Stimulated activated CD8-positive, alpha-beta memory T cell treated with anti-CD3 and anti-CD28 coated beads, Interleukin-7, amount 100 ng/mL, for 48 hours (primary cell): Measurements from ENCODE around the gene GARIN1A.
"Not testable (repeated sequence)": the region's sequence is repeated elsewhere in the genome, so short reads cannot be mapped to it uniquely, and the experiment has no call there.

ENCODE experiments used
- DNase-seq, 2 donors: peaks; one replicate each; pipeline ENCODE4 v3.0.0-alpha.2; 2020; ENCODE audit warnings: low read depth in 1 of 2; ENCODE audit errors: extremely low read depth in 1 of 2

The GARIN1A gene

DNA sequence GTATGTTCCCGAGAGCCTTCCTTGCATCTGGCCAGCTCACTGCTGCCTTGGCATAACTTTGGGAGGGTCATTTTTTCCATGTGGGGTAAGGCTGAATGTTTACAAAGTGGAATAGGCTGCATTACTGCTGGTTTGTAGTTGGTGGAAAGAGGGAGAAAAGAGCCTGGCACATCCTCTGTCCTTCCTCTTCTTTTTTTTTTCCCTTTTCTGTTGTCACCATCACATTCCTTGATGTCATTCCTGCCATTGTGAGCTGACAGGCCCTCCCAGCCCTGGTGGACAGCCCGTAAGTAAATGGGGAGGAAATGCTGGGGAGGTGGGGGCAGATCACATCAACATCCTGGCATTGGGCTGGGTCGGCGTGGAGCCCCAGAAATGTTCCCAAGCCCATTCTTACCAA is at the start of gene GARIN1A:
GARIN1A (plus strand) TSS at position 301 of the 400 bp plus-strand sequence. CDS start 106 bp downstream, outside the sequence.
- no peak for DNase-seq

DNA sequence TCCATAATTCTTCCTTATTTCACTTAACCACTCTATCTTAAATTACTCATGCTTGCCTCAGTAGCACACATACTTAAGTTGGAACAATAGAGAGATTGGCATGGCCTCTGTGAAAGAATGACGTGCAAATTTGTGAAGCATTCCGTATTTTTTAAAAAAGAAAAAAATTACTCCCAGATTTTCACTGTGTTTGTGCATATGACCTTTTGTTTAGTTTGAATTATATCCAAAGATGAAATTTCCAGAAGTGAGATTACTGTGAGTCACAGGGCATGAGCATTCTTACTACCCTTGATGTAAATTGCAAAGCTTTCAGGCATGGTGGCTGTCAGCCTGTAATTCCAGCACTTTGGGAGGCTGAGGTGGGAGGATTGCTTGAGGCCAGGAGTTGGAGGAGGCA is 45.0 kb upstream of the GARIN1A start:
- not testable (repeated sequence) for DNase-seq

DNA sequence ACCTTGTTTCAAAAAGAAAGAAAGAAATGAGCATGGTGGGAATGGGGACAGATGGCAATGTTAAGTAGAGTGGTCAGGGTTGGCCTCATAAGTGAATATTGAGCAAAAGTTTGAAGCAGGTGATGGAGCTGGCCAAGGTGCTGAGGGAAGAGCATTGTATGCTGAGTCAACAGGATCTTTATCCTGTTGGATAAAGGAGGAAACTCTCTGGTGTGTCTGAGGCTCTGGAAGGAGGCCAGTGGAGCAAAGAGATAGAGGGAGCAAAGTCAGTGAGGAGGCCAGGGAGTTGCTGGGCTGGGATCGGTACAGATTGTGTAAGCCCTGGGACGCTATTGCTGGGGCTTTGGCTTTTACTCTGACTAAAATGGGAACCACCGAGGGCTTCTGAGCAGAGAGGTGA is 38.2 kb upstream of the GARIN1A start:
- not testable (repeated sequence) for DNase-seq

DNA sequence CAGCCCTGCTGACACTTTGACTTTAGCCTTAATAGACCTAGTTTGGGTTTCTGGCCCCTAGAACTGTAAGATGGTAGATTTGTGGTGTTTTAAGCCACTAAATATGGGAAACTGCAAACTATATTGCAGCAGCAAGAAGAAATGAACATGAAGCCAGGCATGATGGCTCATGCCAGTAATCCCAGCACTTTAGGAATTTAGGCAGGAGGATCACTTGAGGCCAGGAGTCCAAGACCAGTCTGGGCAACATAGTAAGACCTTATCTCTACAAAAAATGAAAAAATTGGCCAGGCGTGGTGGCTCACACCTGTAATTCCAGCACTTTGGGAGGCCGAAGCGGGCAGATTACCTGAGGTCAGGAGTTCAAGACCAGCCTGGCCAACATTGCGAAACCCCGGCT is 26.9 kb upstream of the GARIN1A start:
- not testable (repeated sequence) for DNase-seq

DNA sequence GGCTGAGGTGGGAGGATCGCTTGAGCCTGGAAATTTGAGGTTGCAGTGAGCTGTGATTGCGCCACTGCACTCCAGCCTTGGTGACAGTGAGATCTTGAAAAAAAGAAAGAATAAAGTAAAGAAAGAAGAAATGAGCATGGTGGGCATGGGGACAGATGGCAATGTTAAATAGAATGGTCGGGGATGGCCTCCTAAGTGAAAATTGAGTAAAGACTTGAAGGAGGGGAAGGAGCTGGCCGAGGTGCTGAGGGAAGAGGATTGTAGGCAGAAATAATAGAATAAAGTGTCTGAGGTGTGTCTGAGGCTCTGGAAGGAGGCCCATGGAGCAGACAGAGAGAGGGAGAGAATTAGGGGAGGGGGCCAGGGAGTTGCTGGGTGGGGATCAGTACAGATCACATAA is 26.2 kb upstream of the GARIN1A start:
- not testable (repeated sequence) for DNase-seq

DNA sequence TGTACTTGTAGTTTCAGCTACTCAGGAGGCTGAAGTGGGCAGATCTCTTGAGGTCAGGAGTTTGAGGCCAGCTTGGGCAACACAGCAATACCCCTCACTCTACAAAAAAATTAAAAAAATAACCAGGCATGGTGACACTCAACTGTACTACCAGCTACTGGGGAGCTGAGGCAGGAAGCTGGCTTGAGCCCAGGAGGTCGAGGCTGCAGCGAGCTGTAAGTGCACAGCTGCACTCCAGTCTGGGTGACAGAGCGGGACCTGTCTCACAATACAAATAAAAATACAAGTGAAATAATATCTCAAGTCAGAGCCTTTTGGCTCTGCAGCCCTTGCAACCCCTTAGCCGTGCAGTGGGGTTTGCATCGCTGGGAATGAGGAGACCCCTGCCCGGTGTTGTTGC is 25.2 kb upstream of the GARIN1A start:
- DNase-seq, result not testable (repeated sequence)

DNA sequence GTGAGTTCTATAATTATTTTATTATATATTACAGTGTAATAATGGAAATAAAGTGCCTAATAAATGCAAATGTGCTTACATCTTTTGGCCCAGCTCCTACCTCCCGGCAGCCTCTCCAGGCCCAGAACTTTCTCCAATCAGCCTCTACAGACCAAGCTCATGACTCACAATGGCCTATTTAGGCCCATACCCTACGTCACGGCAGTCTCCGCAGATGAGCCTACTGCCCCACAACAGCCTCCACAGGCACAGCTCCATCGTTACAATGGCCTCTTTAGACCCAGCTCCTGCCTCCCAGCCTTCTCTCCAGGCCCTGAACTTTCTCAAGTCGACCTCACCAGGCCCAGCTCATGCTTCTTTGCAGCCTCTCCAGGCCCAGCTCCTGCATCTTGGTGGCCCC is 21.0 kb upstream of the GARIN1A start:
- DNase-seq, result not testable (repeated sequence)

DNA sequence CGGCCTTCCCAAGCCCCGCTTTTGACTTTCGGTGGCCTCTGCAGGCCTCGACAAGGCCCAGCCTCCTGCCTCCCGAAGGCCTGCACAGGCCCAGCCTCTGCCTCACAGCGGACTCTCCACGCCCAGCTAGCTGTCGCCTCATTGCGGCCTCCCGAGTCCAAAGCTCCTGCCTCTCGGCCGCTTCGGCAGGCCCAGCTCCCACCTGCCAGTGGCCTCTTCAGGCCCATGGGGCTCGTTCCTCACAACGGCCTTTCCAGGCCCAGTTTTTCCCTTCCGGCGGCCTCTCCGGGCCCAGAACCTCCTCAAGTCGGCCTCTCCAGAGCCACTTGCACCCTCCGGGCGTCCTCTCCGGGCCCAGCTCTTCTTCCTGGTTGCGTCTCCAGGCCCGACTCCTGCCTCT is 19.5 kb upstream of the GARIN1A start:
- not testable (repeated sequence) for DNase-seq

DNA sequence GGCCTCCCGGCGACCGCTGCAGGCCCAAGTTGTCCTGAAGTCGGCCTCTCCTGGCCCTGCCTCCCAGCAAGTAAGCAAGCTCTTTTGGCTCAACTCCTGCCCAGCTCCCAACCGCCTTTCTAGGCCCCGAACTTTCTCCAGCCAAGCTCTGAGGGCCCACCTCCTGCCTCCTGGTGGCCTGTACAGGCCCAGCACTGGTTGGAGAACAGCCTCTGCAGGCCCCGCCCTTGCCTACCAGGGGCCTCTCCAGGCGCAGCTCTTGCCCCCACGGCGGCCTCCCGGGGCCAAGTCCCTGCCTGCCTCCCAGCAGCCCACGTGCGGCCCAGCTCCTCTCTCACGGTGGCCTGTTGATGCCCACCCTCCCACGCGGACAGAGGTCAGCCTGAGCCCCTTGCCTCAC is 18.9 kb upstream of the GARIN1A start:
- DNase-seq, result not testable (repeated sequence)

DNA sequence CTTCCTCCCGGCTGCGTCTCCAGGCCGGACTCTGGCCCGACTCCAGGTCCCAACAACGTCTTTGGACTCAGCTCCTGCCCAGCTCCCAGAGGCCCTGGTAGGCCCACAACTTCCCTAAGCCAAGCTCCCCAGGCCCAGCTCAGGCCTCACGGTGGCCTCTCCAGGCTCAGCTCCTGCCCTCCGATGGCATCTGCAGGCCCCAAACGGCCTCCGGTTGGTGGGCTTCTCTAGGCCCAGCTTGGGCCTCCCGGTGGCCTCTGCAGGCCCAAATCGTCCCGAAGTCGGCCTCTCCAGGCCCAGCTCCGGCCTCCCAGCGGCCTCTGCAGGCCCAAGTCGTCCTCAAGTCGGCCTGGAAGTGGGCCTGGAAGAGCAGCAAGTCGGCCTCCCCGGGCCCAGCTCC is 18.0 kb upstream of the GARIN1A start:
- not testable (repeated sequence) for DNase-seq

DNA sequence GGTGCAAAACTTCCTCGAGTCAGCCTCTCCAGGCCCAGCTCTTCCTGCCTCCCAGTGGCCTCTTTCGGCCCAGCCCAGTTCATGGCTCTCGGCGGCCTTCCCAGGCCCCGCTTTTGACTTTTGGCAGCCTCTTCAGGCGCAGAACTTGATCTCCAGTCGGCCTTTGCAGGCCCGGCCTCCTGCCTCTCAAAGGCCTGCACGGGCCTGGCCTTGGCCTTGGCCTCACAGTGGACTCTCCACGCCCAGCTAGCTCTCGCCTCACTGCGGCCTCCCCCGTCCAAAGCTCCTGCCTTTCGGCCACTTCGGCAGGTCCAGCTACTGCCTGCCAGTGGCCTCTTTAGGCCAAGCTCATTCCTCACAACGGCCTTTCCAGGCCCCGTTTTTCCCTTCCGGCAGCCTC is 17.6 kb upstream of the GARIN1A start:
- not testable (repeated sequence) for DNase-seq

DNA sequence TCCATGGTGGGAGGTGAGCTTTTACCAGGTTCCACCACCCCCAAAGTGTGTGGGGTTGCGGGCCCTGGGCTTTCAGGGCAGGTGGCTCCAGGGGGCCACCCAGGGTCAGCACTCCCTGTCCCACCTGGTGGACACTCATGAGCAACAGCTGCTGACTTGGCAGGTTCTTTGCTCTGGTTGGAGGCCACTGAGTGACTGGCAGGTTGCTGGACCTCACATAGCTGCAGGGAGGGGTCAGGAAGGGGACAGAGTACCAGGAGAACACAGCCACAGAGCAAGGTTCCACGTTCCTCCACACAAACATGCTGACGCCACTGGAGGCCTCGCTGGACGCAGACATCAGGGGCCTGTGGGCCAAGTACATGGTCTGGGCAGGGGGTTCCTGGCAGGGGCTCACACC is 13.7 kb upstream of the GARIN1A start:
- DNase-seq, result not testable (repeated sequence)

DNA sequence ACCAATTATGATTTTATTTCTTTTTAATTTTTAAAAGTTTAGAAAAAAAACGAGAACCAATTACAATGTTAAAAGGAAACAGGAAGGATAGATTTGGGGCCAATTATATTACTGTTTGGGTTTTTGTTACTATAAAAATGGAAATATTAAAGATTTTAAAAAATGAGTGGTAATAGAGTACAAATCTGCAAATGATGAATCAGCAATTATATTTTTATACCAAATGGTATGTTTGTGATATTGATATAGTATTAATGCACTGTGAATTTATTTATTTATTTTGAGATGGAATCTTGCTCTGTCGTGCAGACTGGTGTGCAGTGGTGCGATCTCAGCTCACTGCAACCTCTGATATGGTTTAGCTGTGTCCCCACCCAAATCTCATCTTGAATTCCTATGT is 11.5 kb upstream of the GARIN1A start:
- DNase-seq, result no peak

DNA sequence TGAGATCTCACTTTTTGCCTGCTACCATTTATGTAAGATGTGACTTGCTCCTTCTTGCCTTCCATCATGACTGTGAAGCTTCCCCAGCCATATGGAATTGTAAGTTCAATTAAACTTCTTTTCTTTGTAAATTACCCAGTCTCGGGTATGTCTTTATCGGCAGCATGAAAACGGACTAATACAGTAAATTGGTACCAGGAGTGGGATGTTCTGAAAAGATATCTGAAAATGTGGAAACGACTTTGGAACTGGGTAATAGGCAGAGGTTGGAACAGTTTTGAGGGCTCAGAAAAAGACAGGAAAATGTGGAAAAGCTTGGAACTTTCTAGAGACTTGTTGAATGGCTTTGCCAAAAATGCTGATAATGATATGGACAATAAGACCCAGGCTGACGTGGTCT is 10.6 kb upstream of the GARIN1A start:
- no peak for DNase-seq

DNA sequence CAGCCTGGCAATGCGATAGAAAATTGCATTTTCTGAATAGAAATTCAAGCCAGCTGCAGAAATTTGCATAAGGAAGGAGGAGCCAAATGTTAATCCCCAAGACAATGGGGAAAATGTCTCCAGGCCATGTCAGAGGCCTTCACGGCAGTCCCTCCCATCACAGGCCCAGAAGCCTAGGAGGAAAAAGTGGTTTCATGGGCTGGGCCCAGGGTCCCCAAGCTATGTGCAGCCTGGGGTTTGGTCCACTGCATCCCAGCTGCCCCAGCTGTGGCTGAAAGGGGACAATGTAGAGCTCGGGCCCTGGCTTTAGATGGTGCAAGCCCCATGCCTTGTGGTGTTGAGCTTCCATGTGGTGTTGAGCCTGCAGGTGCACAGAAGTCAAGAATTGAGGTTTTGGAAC is 10.0 kb upstream of the GARIN1A start:
- DNase-seq, result no peak

DNA sequence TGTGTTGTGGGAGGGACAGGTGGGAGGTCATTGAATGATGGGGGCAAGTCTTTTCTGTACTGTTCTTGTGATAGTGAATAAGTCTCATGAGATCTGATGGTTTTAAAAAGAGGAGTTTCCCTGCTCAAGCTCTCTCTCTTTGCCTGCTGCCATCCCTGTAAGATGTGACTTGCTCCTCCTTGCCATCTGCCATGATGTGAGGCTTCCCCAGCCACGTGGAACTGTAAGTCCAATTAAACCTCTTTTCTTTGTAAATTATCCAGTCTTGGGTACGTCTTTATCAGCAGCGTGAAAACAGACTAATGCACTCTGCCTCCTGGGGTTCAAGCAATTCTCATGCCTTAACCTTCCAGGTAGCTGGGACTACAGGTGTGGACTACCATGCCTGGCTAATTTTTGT is 8.9 kb upstream of the GARIN1A start:
- DNase-seq, result not testable (repeated sequence)

DNA sequence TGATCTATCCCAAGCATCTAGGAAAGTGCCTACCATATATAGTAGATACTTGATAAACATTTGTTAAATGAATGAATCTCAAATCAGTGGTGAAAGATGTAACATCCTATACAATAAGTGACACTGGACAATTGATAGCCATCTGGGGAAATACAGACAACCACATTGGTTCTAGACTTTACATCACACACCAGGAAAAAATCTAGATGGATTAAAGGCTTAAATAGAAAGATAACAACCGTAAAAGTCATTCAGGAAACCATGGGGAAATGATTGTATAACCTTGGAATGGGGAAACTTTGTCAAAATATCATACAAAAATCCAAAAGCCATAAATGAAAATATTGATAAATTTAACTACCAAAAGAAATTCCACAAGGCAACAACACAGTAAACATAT is 7.0 kb upstream of the GARIN1A start:
- DNase-seq, result no peak

DNA sequence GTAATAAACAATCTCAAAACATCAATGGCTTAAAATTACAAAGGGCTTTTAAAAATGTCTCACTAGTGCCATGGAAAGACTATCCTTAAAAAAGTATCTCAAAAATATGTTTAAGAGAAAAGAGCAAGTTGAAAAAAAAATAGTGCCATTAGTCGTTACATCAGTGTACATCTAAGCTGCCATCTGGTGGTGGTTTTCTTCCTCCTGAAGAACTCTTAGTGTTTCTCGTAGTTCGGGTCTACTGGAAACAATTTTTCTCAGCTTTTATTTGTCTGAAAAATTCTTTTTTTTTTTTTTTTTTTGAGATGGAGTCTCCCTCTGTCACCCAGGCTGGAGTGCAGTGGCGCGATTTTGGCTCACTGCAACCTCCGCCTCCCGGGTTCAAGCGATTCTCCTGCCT is 5.9 kb upstream of the GARIN1A start:
- DNase-seq, result no peak

DNA sequence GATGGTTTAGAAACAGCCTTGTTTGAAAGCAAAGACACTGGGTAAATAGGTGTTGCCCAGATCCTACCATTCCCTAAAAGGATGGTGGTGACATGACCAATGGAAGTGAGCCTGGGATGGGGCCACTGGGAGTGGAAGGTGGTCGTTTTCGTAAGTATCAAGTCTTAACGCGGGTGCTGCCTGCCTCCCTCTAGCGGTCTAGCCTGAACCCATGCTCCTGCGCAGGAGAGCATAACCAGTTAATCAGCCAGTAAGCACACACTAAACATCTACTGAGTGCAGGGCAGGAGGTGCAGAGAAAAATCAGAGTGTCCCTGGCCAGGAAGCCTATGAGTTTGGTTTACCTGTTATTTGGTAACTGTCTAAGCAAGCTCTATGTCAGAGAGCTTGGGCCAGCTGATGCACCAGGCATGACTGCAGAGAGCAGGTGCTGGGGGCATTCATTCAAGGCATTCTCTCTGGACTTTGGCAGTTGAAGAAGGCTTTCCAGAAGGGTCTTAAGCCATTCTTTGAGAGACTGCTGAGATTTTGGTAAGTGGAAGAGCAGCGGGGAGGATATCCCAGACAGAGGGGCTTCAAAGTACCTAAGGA is 930 bp downstream of the GARIN1A start:
- DNase-seq, result no peak

DNA sequence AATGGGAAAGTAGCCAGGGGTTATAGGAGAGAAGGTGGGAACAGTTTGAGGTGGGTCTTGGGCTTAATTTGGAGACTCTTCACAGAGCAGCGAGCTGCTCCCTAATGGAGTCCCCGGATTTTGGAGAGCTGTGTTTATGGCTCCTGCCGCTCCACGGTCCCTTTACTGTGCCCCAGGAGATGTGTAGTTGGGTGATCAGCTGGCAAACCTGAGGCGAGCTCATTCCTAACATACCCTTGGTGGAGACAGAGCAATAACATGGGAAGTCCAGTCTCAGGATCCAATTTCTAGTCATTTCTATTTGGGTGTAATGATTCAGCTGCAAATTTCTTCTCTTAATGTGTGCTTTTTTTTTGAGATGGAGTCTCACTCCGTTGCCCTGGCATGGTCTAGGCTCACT is 1.5 kb downstream of the GARIN1A start:
- no peak for DNase-seq

DNA sequence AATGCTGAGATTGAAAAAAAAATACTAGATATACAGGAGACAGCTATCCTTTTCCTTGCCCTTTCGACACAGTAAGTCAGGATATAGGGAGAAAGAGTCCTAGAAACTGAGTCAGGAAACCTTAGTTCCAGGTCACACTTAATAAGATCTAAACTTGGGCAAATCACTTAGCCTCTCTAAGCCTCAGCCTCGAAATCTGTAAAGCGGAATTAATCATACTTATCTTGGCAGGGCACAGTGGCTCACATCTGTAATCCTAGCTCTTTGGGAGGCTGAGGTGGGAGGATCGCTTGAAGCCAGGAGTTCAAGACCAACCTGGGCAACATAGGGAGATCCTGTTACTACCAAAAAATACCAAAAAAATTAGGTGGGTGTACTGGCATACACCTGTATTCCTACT is 4.6 kb downstream of the GARIN1A start:
- DNase-seq, result no peak

DNA sequence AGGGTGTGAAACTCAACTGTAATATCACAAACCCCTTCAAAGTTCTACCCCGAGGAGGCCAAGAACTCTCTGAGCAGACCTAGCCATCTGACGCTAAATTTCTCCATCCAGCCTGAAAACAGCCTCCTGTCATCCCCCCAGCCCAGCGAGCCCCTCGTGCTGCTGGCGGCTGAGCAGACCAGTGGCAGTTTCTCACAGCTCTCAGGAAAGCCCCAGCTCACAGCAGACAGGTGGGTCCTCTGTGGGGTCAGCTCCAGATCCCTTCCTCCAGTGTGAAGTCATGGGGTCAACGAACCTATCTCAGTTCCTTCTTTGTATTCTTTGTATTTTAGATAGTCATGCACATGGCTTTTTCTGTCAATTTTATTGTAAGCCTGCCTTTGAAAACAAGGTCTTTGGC is 7.8 kb downstream of the GARIN1A start:
- DNase-seq, result no peak

DNA sequence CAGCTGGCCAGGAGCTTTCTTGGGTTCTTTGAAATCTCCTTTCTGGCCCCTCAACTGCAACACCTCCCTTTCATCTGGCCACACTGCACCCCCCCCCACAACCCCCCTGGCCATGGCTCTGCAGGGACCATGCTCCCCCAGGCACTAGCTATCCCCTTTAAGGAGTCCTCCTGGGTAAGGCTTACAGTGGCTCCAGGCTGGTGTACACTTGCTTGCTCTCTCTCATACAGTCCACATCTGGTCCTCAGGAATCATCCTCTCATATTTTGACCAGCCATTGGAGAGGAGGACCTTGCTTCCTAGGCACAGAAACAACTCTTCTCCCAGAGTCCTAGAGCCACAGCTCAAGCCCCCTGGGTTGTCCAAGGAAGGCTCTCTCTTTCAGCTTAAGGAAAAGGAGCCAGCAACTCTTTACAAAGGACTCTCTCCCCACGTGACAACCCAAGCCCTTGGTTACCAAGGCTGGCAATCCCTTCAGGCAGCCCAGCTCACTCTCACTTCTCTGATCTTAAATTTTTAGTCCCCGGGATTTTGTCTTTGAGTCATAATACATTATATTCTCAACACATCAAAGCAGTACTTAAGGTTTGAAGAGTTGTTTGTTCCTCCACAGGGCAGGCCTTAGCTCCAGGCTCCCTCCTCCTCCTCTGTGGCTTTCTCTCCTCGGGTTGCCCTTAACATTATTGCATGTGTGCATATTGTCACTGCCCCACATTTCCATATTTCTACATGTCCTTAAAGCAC is 9.9 kb downstream of the GARIN1A start:
- DNase-seq, result no peak
